CD4-positive, alpha-beta T cell (primary cell): ENCODE measurements around the gene CTXN2. TPM values are rescaled to one million over a fixed set of nuclear protein-coding genes. Genes with fewer than 3 reads are reported as not detected.

ENCODE experiments used
- ATAC-seq: fragments of 200-7000 bp; cut with Tn5 transposase; one replicate; pipeline ENCODE4 v1.10.0; 2022; ENCODE audit warnings: mild to moderate bottlenecking; ENCODE audit not compliant: poor library complexity
- CTCF ChIA-PET: fragments of 350-600 bp; sonication (Branson Sonifier 250); formaldehyde crosslinking; loops from one replicate; lab custom pipeline; 2021; ENCODE audit warnings: antibody characterized with exemption, inconsistent platforms; lab: Charles Lee
- POLR2A ChIA-PET: fragments of 350-600 bp; sonication (Branson Sonifier 250); formaldehyde crosslinking; loops from one replicate; lab custom pipeline; 2021; ENCODE audit warnings: antibody characterized with exemption, inconsistent platforms; lab: Charles Lee
- DNase-seq, 14 experiments: peaks; one replicate each; pipeline ENCODE4 v3.0.0-alpha.2; 2013 to 2020; ENCODE audit warnings: mixed read lengths in 2 of 14
- H3K27ac ChIP-seq, 2 donors: one replicate each; pipeline versions ENCODE4 v1.5.1 to v1.7.0; 2013; ENCODE audit warnings: low read length in 2 of 2, low read depth in 1 of 2, mild to moderate bottlenecking in 1 of 2
- H3K27me3 ChIP-seq, 2 experiments: 1 replicate in 1 of 2; 2 replicates in 1 of 2; pipeline versions ENCODE4 v1.6.1 to v1.7.0; 2013; ENCODE audit warnings: low read length in 2 of 2, control low read depth in 1 of 2, mild to moderate bottlenecking in 1 of 2, moderate library complexity in 1 of 2; ENCODE audit not compliant: insufficient read depth in 2 of 2, control insufficient read depth in 1 of 2
- H3K36me3 ChIP-seq: one replicate; pipeline ENCODE4 v1.6.1; 2013; ENCODE audit warnings: low read length, control low read depth; ENCODE audit not compliant: insufficient read depth
- H3K4me1 ChIP-seq: one replicate; pipeline ENCODE4 v1.6.1; 2013; ENCODE audit warnings: low read length, control low read depth; ENCODE audit not compliant: insufficient read depth
- H3K4me3 ChIP-seq: one replicate; pipeline ENCODE4 v1.5.1; 2013; ENCODE audit warnings: mild to moderate bottlenecking, low read length, moderate library complexity
- H3K9me3 ChIP-seq, 2 experiments: 1 replicate in 1 of 2; 2 replicates in 1 of 2; pipeline versions ENCODE4 v1.6.1 to v1.7.0; 2013; ENCODE audit warnings: low read length in 2 of 2, mild to moderate bottlenecking in 2 of 2, control low read depth in 1 of 2, moderate library complexity in 1 of 2; ENCODE audit not compliant: control insufficient read depth in 1 of 2, insufficient read depth in 1 of 2
- H3K27ac Mint-ChIP-seq: one replicate; pipeline ENCODE4 v1.8.0; 2020; ENCODE audit warnings: mixed read lengths
- H3K27me3 Mint-ChIP-seq: one replicate; pipeline ENCODE4 v1.8.0; 2021; ENCODE audit warnings: mixed read lengths
- H3K36me3 Mint-ChIP-seq: one replicate; pipeline ENCODE4 v1.8.0; 2021; ENCODE audit warnings: low read depth, mixed read lengths
- H3K4me1 Mint-ChIP-seq: one replicate; pipeline ENCODE4 v1.8.0; 2021; ENCODE audit warnings: low read depth, mixed read lengths
- H3K4me3 Mint-ChIP-seq: one replicate; pipeline ENCODE4 v1.8.0; 2020; ENCODE audit warnings: mild to moderate bottlenecking, mixed read lengths
- H3K9me3 Mint-ChIP-seq: one replicate; pipeline ENCODE4 v1.8.0; 2020; ENCODE audit warnings: mixed read lengths
- CTCF ChIP-seq: fragments of 200-600 bp; IDR thresholded peaks from one replicate; pipeline ENCODE4 v1.8.0; 2022; ENCODE audit warnings: antibody characterized with exemption, mild to moderate bottlenecking
- intact Hi-C, 2 experiments: fragments of 100-400 bp; cut with DNase I in 1 of 2; cut with micrococcal nuclease in 1 of 2; formaldehyde crosslinking; loops; one replicate each; pipeline versions ENCODE4 v1.15.1 to v1.9.0; 2023 to 2025; cut with DNase I, micrococcal nuclease
- total RNA-seq, 174 experiments: library from RNA in 2 of 174; stranded (reverse) in 2 of 174; gene quantifications; one replicate each; pipeline ENCODE4 v1.2.3 and lab custom pipeline; 2021 to 2026

CTXN2 gene
- total RNA-seq, 2 experiments from 2014 or later = not detected

GRCh38 chr15:48175126-48175525, 16.3 kb upstream of the CTXN2 start:
- H3K27ac ChIP-seq = no peak overlapping the region
- H3K27me3 ChIP-seq = no peaks in the 10 kb centered on the region
- Mint-ChIP-seq H3K27me3 (no peaks in the 10 kb centered on the region), H3K27ac (no peak overlapping the region), H3K4me1 (peaks cover 31% of the 10 kb centered on the region), H3K4me3 (no peak overlapping the region), H3K9me3 (no peaks in the 10 kb centered on the region), H3K36me3 (peaks cover 11% of the 10 kb centered on the region)
- no peak for TF ChIP-seq CTCF
- no peaks in the 10 kb centered on the region for H3K9me3 ChIP-seq
- ChIA-PET CTCF (no interaction called here), POLR2A (no interaction called here)
- no peak for ATAC-seq
- DNase-seq = no peak
- H3K36me3 ChIP-seq = no peaks in the 10 kb centered on the region
- peaks cover 3% of the 10 kb centered on the region for H3K4me1 ChIP-seq
- intact Hi-C loops = no loop called here
- H3K4me3 ChIP-seq = no peak overlapping the region

- Histone ChIP-seq H3K4me3 (no peak overlapping the region), H3K4me1 (peaks cover 3% of the 10 kb centered on the region), H3K27me3 (peaks cover under 1 to 2% of the 10 kb centered on the region in 2 experiments), H3K27ac (no peak overlapping the region), H3K9me3 (no peaks in the 10 kb centered on the region), H3K36me3 (no peaks in the 10 kb centered on the region)
- H3K4me1 Mint-ChIP-seq = peaks cover 31% of the 10 kb centered on the region
- peaks cover 11% of the 10 kb centered on the region for H3K36me3 Mint-ChIP-seq
- H3K27me3 Mint-ChIP-seq = peaks cover 2% of the 10 kb centered on the region
- ChIA-PET POLR2A (no interaction called here), CTCF (no interaction called here)
- no peaks in the 10 kb centered on the region for H3K9me3 Mint-ChIP-seq
- ATAC-seq (no peak), DNase-seq (no peak)
- intact Hi-C loops = no loop called here
- TF ChIP-seq CTCF = no peak
- no peak overlapping the region for H3K4me3 Mint-ChIP-seq
- no peak overlapping the region for H3K27ac Mint-ChIP-seq
Measured at GRCh38 chr15:48176112-48176511, 15.4 kb upstream of the CTXN2 start.

GRCh38 chr15:48176957-48177356, 14.5 kb upstream of the CTXN2 start:
- peaks cover 31% of the 10 kb centered on the region for H3K4me1 Mint-ChIP-seq
- H3K36me3 Mint-ChIP-seq = peaks cover 11% of the 10 kb centered on the region
- Histone ChIP-seq H3K27me3 (peaks cover 3 to 5% of the 10 kb centered on the region in 2 experiments), H3K9me3 (no peaks in the 10 kb centered on the region), H3K4me3 (peak overlapping the region; percentile 55), H3K36me3 (no peaks in the 10 kb centered on the region), H3K4me1 (peaks cover 3% of the 10 kb centered on the region), H3K27ac (no peak overlapping the region)
- CTCF ChIA-PET = no interaction called here
- TF ChIP-seq CTCF = no peak
- H3K27ac Mint-ChIP-seq = peak overlapping the region; percentile 87
- intact Hi-C loops = no loop called here
- ATAC-seq (no peak), DNase-seq (no peak)
- peaks cover 6% of the 10 kb centered on the region for H3K27me3 Mint-ChIP-seq
- POLR2A ChIA-PET = interaction anchor here (0.9 to 2.2 kb wide), 2 partner anchors 36 to 154 kb away, joined by 6 to 10 read pairs; partner anchors contain the start of gene DUT
- H3K9me3 Mint-ChIP-seq = no peaks in the 10 kb centered on the region
- H3K4me3 Mint-ChIP-seq = peak overlapping the region; percentile 99
